Fibroblast of mammary gland (primary cell): ENCODE measurements around the gene PMVK.

ENCODE experiments used
- DNase-seq: peaks from one replicate; pipeline ENCODE4 v3.0.0-alpha.2; 2010; ENCODE audit warnings: low read depth
- H3K4me3 ChIP-seq: 2 replicates; pipeline ENCODE4 v1.5.1; 2011; ENCODE audit warnings: low read depth, mild to moderate bottlenecking, low read length, moderate library complexity; ENCODE audit not compliant: control insufficient read depth
- TF ChIP-seq, protein P1 (sequence below): conservative IDR thresholded peaks from 2 replicates; pipeline ENCODE4 v1.5.1; 2011; ENCODE audit warnings: low read depth, low read length, inconsistent platforms; ENCODE audit not compliant: control insufficient read depth, insufficient read depth

Gene PMVK

DNA sequence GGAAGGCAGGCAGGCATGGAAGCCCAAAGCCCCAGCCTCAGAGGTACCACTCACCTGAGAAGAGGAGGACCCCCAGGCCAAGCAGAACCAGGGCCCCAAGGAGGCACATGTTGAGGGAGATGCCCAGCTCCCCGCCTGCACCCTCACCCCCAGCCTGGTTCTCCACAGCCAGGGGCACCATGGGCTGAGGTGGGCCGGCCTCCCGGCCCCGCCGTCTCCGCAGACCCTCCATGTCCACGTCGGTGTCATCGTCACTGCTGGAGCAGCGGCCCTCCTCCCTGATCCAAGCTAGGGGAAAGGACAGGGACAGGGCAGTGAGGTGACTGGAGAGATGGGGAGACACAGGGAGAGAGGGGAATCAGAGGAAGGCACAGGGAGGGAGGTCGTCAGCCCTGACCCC is 11.6 kb upstream of the PMVK start:
- DNase-seq = no peak
- TF ChIP-seq, protein P1, sequence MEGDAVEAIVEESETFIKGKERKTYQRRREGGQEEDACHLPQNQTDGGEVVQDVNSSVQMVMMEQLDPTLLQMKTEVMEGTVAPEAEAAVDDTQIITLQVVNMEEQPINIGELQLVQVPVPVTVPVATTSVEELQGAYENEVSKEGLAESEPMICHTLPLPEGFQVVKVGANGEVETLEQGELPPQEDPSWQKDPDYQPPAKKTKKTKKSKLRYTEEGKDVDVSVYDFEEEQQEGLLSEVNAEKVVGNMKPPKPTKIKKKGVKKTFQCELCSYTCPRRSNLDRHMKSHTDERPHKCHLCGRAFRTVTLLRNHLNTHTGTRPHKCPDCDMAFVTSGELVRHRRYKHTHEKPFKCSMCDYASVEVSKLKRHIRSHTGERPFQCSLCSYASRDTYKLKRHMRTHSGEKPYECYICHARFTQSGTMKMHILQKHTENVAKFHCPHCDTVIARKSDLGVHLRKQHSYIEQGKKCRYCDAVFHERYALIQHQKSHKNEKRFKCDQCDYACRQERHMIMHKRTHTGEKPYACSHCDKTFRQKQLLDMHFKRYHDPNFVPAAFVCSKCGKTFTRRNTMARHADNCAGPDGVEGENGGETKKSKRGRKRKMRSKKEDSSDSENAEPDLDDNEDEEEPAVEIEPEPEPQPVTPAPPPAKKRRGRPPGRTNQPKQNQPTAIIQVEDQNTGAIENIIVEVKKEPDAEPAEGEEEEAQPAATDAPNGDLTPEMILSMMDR = no peak
- no peak overlapping the region for H3K4me3 ChIP-seq

DNA sequence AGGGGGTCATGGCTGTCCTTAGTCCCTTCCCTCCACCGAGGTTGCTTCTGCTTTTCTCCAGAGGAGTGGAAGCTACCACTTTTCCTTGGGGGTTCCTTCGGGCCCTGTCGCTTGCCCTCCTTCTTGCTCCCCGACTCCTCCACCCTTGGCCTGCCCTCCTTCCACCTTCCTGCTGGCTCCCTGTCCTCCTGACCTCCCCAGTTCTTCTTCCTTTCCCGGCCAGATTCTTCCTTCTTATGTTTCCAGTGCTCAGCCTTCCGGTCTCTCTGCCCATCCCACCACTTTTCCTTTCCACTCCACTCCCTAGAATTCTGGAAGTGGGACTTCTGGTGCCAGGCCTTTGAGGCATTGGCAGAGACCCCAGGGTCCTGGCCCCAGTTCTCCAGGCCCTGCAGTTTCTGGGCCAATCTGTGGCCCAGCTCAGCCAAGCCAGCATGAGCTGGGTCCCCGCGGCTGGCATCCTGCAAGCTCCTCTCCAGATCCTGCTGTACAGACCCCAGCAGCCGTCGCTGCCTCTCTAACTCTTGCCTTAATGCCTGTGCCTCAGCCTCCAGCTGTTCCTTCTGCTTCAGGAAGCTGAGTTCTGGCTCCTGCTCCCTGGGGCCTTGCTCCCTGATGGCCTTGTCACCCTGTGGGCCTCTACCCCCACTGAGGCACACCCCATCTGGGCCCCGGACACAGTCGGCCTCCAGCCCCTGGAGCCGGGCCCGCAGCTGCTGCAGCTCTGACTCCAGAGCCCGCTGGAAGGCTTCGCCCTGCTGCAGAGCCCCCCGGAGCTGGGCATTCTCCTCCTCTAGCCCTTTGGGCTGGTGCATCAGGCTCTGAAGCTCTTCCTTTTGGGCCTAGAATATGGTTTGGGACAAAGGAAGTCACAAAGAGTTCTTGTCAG is 9.7 kb upstream of the PMVK start:
- no peak for DNase-seq
- H3K4me3 ChIP-seq = no peak overlapping the region
- TF ChIP-seq, protein P1 = no peak

DNA sequence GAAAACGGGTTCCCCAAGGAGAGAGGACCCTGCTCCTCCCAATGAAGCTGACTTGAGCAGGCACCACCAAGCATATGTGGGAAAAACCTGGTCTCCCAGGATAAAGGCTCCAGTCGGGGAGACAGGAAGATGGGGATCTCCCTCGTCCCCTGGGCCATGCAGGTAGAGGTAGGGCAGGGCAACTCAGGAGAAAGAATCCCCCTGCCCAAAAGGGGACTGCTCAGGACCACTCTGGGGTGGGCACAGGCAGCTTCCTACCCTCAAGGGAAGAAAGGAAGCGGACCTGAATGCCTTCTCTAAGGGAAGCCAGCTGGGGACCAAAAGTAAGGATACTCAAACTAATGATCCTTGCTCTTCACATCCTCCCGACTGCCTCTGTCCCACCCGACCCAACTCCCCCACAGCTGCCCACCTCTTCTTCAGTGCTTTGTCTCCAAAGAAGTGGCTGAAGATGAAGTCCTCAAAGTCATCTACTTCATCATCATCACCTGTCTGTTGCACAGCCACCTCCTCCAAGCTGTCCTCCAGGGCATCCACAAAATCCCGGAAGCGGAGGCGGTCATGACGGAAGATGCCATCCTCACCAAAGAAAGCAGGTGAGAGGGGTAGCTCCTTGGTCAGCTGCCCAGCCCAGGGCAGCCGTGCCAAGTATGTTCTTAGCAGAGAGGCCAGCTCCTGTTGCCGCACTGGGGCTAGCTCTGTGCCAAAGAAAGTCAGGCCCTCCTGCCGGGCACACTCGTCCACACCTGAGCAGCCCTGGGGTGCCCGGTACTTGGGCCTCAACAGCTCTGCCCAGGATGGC is 8.8 kb upstream of the PMVK start:
- TF ChIP-seq, protein P1 = no peak
- H3K4me3 ChIP-seq = no peak overlapping the region
- DNase-seq = no peak

DNA sequence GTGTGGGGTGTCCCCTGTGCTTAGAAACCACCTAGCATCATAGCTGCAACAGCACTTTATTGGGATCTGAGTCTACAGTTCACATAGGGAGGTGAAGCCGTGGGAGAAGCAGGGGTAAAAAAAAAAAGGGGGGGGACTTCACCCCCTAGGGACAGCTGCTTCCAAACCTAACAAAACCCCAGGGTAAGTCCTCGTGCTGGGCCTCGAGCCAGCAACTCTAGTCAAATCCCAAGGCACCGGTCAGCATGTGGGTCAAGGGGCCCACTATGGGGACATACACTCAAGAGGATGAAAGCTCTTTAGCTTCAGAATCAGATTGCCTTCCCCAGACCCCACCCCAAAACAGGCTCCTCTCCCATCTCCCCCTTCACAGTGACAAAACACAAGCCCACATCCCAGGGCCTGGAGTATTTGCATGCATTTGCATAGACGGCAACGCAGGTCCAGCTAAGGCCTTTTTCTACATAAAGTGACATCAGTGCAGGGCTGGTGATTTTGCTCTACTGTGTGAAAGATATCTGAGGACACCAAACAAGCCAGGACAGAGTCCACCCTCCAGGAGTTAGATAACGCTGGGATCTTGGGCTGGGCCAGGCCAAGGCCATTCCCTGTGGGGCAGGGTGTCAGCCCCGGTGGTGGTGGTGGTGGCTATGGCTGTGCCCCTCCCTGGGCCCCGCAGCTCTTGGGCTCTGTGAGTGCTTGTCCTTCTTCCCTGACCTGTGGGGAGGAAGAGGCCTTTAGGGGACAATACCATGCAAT is 8.1 kb upstream of the PMVK start:
- no peak for DNase-seq
- no peak overlapping the region for H3K4me3 ChIP-seq
- TF ChIP-seq, protein P1 = no peak

DNA sequence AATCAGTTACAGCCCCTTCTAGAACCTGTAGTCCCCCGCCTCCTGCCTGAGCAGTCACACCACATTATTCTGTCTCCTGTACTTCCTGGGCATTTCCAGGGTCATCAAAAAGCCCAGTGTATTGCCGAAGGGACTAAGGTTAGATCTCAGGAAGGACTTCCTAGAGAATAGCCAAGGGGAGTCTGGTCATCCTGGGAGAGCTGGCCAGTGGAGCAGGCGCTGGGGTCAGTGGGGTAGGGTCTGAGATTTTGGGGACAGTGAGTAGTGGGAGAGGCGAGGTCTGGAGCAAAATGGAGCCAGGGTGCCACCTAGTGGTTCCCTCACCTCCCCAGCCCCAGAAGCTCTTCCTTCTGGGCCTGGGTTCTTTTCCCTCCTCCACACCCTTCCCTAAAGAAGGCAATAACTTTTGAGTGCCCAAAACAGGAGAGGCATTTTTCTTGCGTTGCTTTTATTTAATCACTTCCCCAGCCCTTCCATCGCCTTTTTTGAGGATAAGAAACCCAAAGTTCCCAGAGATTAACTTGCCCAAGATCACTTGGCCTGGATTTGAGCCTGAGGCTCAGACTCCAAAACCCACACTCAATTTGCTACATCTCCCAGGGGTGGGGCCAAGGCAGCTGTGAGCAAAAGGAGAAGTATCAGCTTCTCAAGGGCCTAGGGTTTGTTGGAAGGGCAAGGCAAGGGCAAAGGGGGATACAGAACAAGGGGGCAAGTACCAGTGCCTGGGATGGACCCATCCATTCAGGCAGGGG is 7.3 kb upstream of the PMVK start:
- H3K4me3 ChIP-seq = no peak overlapping the region
- no peak for DNase-seq
- TF ChIP-seq, protein P1 = peak; percentile 79

DNA sequence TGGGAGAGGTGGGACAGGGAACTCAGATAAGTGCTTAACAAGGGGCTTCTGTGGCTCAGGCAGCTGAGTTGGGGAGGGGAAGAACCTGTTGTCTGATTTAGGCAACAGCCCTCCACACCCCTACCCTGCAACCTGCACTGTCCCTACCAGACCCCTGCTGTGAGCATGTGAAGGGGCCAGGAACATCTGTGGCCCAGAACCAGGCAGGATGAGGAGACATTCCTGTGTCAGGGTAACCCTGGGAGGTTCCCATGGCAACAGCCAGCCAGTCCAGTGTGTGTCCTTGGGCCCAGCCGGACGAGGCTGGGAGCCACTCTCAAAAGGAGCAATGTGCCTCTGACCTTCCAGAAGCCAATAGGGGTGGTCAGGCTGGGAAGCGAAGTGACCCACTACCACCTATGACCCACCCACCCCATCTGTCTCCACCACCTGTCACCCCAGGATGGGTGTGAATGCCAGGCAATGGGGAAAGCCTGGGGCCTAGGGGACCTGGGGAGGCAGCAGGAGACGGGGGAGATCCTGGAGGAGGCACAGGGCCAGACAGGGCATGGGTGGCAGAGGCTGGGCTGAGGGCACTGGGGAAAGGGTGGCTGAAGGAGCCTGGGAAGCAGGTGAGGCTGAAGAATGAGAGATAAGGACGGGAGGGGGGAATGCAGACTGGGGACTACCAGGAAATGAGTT is 5.0 kb upstream of the PMVK start:
- TF ChIP-seq, protein P1 = no peak
- no peak overlapping the region for H3K4me3 ChIP-seq

More for the DNA sequence above, 5.0 kb upstream of the PMVK start:
- DNase-seq = no peak
